Central memory CD8-positive, alpha-beta T cell (primary cell): ENCODE results near the gene RNF144B.
"Not testable (repeated sequence)": the region's sequence is repeated elsewhere in the genome, so short reads cannot be mapped to it uniquely, and the experiment has no call there.

Experiments used
- ATAC-seq: fragments of 150-1000 bp; cut with Tn5 transposase; replicated peaks from 2 replicates; pipeline ENCODE4 v1.10.0; 2022; ENCODE audit warnings: mild to moderate bottlenecking, moderate FRiP score, moderate number of reproducible peaks; ENCODE audit not compliant: poor library complexity, severe bottlenecking; ENCODE audit errors: extremely low read depth
- DNase-seq, 2 donors: peaks; one replicate each; pipeline ENCODE4 v3.0.0; 2021; ENCODE audit warnings: low spot score in 2 of 2
- H3K27ac Mint-ChIP-seq: one replicate; pipeline ENCODE4 v1.8.0; 2022; ENCODE audit warnings: low read depth, mild to moderate bottlenecking, moderate library complexity, mixed read lengths
- H3K27me3 Mint-ChIP-seq: one replicate; pipeline ENCODE4 v1.8.0; 2022; ENCODE audit warnings: mixed read lengths
- H3K36me3 Mint-ChIP-seq: one replicate; pipeline ENCODE4 v1.8.0; 2022; ENCODE audit warnings: mild to moderate bottlenecking, moderate library complexity, mixed read lengths; ENCODE audit not compliant: insufficient read depth
- H3K4me1 Mint-ChIP-seq: one replicate; pipeline ENCODE4 v1.8.0; 2022; ENCODE audit warnings: mixed read lengths
- H3K4me3 Mint-ChIP-seq: one replicate; pipeline ENCODE4 v1.8.0; 2022; ENCODE audit warnings: mild to moderate bottlenecking, moderate library complexity, mixed read lengths
- H3K9me3 Mint-ChIP-seq: one replicate; pipeline ENCODE4 v1.8.0; 2022; ENCODE audit warnings: mixed read lengths

RNF144B gene

GRCh38 chr6:18441251-18441979, 54.3 kb downstream of the RNF144B start:
- Mint-ChIP-seq H3K9me3 (no peaks in the 10 kb centered on the region), H3K27me3 (no peaks in the 10 kb centered on the region), H3K27ac (no peak overlapping the region), H3K4me3 (no peak overlapping the region), H3K4me1 (peaks cover 6% of the 10 kb centered on the region), H3K36me3 (no peaks in the 10 kb centered on the region)
- no peak for DNase-seq
- no peak for ATAC-seq

GRCh38 chr6:18444111-18444510, 57.0 kb downstream of the RNF144B start:
- no peak overlapping the region for H3K4me3 Mint-ChIP-seq
- H3K9me3 Mint-ChIP-seq = no peaks in the 10 kb centered on the region
- no peak overlapping the region for H3K27ac Mint-ChIP-seq
- no peaks in the 10 kb centered on the region for H3K36me3 Mint-ChIP-seq
- DNase-seq (no peak), ATAC-seq (no peak)
- H3K27me3 Mint-ChIP-seq = no peaks in the 10 kb centered on the region
- H3K4me1 Mint-ChIP-seq = peaks cover 6% of the 10 kb centered on the region

GRCh38 chr6:18445228-18445627, 58.1 kb downstream of the RNF144B start:
- ATAC-seq (no peak), DNase-seq (no peak)
- no peaks in the 10 kb centered on the region for H3K27me3 Mint-ChIP-seq
- H3K4me1 Mint-ChIP-seq = no peaks in the 10 kb centered on the region
- no peaks in the 10 kb centered on the region for H3K36me3 Mint-ChIP-seq
- H3K4me3 Mint-ChIP-seq = no peak overlapping the region
- H3K9me3 Mint-ChIP-seq = no peaks in the 10 kb centered on the region
- H3K27ac Mint-ChIP-seq = no peak overlapping the region

- H3K36me3 Mint-ChIP-seq = no peaks in the 10 kb centered on the region
- H3K9me3 Mint-ChIP-seq = no peaks in the 10 kb centered on the region
- DNase-seq (no peak), ATAC-seq (no peak)
- no peak overlapping the region for H3K4me3 Mint-ChIP-seq
- no peaks in the 10 kb centered on the region for H3K4me1 Mint-ChIP-seq
- no peak overlapping the region for H3K27ac Mint-ChIP-seq
- no peaks in the 10 kb centered on the region for H3K27me3 Mint-ChIP-seq
Measured at GRCh38 chr6:18446771-18447170, 59.6 kb downstream of the RNF144B start.

- Mint-ChIP-seq H3K27me3 (no peaks in the 10 kb centered on the region), H3K4me3 (no peak overlapping the region), H3K4me1 (no peaks in the 10 kb centered on the region), H3K36me3 (no peaks in the 10 kb centered on the region), H3K27ac (no peak overlapping the region), H3K9me3 (no peaks in the 10 kb centered on the region)
- ATAC-seq = no peak
- DNase-seq = no peak
Measured at GRCh38 chr6:18447552-18447951, 60.4 kb downstream of the RNF144B start.

- Mint-ChIP-seq H3K9me3 (no peaks in the 10 kb centered on the region), H3K4me3 (no peak overlapping the region), H3K4me1 (no peaks in the 10 kb centered on the region), H3K27ac (no peak overlapping the region), H3K36me3 (no peaks in the 10 kb centered on the region), H3K27me3 (no peaks in the 10 kb centered on the region)
- DNase-seq (no peak), ATAC-seq (no peak)
Measured at GRCh38 chr6:18451756-18452155, 64.6 kb downstream of the RNF144B start.

GRCh38 chr6:18454446-18454845, 67.3 kb downstream of the RNF144B start:
- peaks cover 2% of the 10 kb centered on the region for H3K36me3 Mint-ChIP-seq
- H3K4me3 Mint-ChIP-seq = no peak overlapping the region
- DNase-seq (no peak), ATAC-seq (no peak)
- no peaks in the 10 kb centered on the region for H3K4me1 Mint-ChIP-seq
- H3K9me3 Mint-ChIP-seq = no peaks in the 10 kb centered on the region
- H3K27ac Mint-ChIP-seq = no peak overlapping the region
- no peaks in the 10 kb centered on the region for H3K27me3 Mint-ChIP-seq

GRCh38 chr6:18457065-18457737, 70.1 kb downstream of the RNF144B start:
- DNase-seq (no peak), ATAC-seq (no peak)
- Mint-ChIP-seq H3K36me3 (peaks cover 2% of the 10 kb centered on the region), H3K9me3 (no peaks in the 10 kb centered on the region), H3K27ac (no peak overlapping the region), H3K4me1 (no peaks in the 10 kb centered on the region), H3K4me3 (no peak overlapping the region), H3K27me3 (no peaks in the 10 kb centered on the region)

GRCh38 chr6:18458086-18458485, 70.9 kb downstream of the RNF144B start:
- H3K36me3 Mint-ChIP-seq, H3K27me3 Mint-ChIP-seq, H3K27ac Mint-ChIP-seq, DNase-seq, ATAC-seq, H3K4me1 Mint-ChIP-seq, H3K9me3 Mint-ChIP-seq, H3K4me3 Mint-ChIP-seq: not testable (repeated sequence)

GRCh38 chr6:18463429-18463828, 76.3 kb downstream of the RNF144B start:
- H3K27me3 Mint-ChIP-seq = no peaks in the 10 kb centered on the region
- no peaks in the 10 kb centered on the region for H3K4me1 Mint-ChIP-seq
- ATAC-seq (no peak), DNase-seq (no peak)
- no peak overlapping the region for H3K4me3 Mint-ChIP-seq
- H3K36me3 Mint-ChIP-seq = no peaks in the 10 kb centered on the region
- no peaks in the 10 kb centered on the region for H3K9me3 Mint-ChIP-seq
- no peak overlapping the region for H3K27ac Mint-ChIP-seq

GRCh38 chr6:18464176-18464575, 77.0 kb downstream of the RNF144B start:
- Mint-ChIP-seq H3K4me3 (no peak overlapping the region), H3K27me3 (no peaks in the 10 kb centered on the region), H3K27ac (no peak overlapping the region), H3K9me3 (no peaks in the 10 kb centered on the region), H3K4me1 (no peaks in the 10 kb centered on the region), H3K36me3 (no peaks in the 10 kb centered on the region)
- ATAC-seq = no peak
- no peak for DNase-seq

GRCh38 chr6:18465410-18466154, 78.4 kb downstream of the RNF144B start:
- DNase-seq (no peak), ATAC-seq (no peak)
- no peaks in the 10 kb centered on the region for H3K27me3 Mint-ChIP-seq
- no peaks in the 10 kb centered on the region for H3K9me3 Mint-ChIP-seq
- H3K27ac Mint-ChIP-seq = no peak overlapping the region
- no peaks in the 10 kb centered on the region for H3K4me1 Mint-ChIP-seq
- no peak overlapping the region for H3K4me3 Mint-ChIP-seq
- no peaks in the 10 kb centered on the region for H3K36me3 Mint-ChIP-seq
